ENCODE data around the gene RALGPS1. TPM values are rescaled to one million over a fixed set of nuclear protein-coding genes. Genes with fewer than 3 reads are reported as not detected.

RALGPS1 gene
- total RNA-seq, 1 experiment from 2014 or later: 18.6 TPM

DNA sequence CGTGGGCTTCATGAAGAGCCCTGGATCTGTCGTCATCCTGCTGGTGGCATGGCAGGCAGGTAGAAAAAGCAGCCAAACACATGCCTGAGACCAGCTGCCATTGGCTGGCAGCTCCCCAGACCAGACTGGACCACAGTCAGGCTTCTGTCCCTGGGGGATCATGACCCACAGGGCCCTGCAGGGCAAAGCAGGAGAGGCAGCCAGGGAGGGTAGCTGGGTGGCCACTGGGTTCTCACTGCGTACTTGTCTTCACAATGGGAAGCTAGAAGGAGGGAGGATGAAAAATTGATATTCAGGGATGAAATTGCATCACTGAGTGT lies 282.2 kb downstream of the RALGPS1 start:
- Histone ChIP-seq H4K91ac (ENCODE audit: insufficient read length, low read depth, low read length) (no peak overlapping the region), H3K79me2 (ENCODE audit: insufficient read depth, low read length) (no peaks in the 10 kb centered on the region), H3K4me2 (ENCODE audit: insufficient read depth, insufficient read length, low read length) (no peak overlapping the region), H3K27ac (ENCODE audit: insufficient read length, low read depth, low read length) (no peak overlapping the region), H2BK12ac (ENCODE audit: insufficient read length, low read depth, low read length) (no peak overlapping the region), H2BK20ac (ENCODE audit: low read depth, low read length, poor library complexity, severe bottlenecking) (no peak overlapping the region), H3K18ac (ENCODE audit: insufficient read length, low read depth, low read length) (no peak overlapping the region), H3T11ph (ENCODE audit: low read length) (no peak overlapping the region), H3K79me1 (ENCODE audit: insufficient read depth, low read depth, low read length, poor library complexity, severe bottlenecking) (no peaks in the 10 kb centered on the region), H4K20me1 (ENCODE audit: control insufficient read depth, insufficient read depth, insufficient read length) (no peaks in the 10 kb centered on the region), H2BK5ac (ENCODE audit: insufficient read length, low read length) (no peak overlapping the region), H4K8ac (replicated peaks; ENCODE audit: insufficient read length, low read depth, low read length) (no peak overlapping the region), H2AK5ac (ENCODE audit: insufficient read length, low read length) (no peak overlapping the region), H3K56ac (ENCODE audit: insufficient read length, low read depth, low read length) (no peak overlapping the region), H3K9me3 (ENCODE audit: control insufficient read depth, low read depth, low read length) (no peaks in the 10 kb centered on the region), H3K23me2 (ENCODE audit: insufficient read length, low read depth, low read length, poor library complexity, severe bottlenecking) (peaks cover 2% of the 10 kb centered on the region), H2AFZ (ENCODE audit: low read length) (no peak overlapping the region), H3K4ac (ENCODE audit: low read depth, low read length) (no peak overlapping the region), H2BK120ac (ENCODE audit: low read depth, low read length, poor library complexity, severe bottlenecking) (no peak overlapping the region), H4K5ac (ENCODE audit: insufficient read length, low read depth, low read length) (no peak overlapping the region), H3K27me3 (ENCODE audit: insufficient read depth, low read length) (no peaks in the 10 kb centered on the region), H3K14ac (ENCODE audit: insufficient read depth, low read length) (no peak overlapping the region), H3K23ac (ENCODE audit: insufficient read length, low read depth, low read length) (no peak overlapping the region), H3K4me1 (ENCODE audit: insufficient read depth, low read length) (no peaks in the 10 kb centered on the region), H2BK15ac (ENCODE audit: low read depth, low read length) (no peak overlapping the region), H3K9ac (ENCODE audit: extremely low read depth, insufficient read length, low read length) (no peak overlapping the region)
- TF ChIP-seq, protein P1, sequence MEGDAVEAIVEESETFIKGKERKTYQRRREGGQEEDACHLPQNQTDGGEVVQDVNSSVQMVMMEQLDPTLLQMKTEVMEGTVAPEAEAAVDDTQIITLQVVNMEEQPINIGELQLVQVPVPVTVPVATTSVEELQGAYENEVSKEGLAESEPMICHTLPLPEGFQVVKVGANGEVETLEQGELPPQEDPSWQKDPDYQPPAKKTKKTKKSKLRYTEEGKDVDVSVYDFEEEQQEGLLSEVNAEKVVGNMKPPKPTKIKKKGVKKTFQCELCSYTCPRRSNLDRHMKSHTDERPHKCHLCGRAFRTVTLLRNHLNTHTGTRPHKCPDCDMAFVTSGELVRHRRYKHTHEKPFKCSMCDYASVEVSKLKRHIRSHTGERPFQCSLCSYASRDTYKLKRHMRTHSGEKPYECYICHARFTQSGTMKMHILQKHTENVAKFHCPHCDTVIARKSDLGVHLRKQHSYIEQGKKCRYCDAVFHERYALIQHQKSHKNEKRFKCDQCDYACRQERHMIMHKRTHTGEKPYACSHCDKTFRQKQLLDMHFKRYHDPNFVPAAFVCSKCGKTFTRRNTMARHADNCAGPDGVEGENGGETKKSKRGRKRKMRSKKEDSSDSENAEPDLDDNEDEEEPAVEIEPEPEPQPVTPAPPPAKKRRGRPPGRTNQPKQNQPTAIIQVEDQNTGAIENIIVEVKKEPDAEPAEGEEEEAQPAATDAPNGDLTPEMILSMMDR (conservative IDR thresholded peaks at IDR 0.05): no peak
- no peak for DNase-seq
- Mint-ChIP-seq H3K9me3 (no peaks in the 10 kb centered on the region), H3K4me3 (no peak overlapping the region), H3K27ac (no peak overlapping the region), H3K4me1 (peaks cover 2 to 8% of the 10 kb centered on the region in 2 experiments; a peak in 3 of 4 replicates), H3K36me3 (ENCODE audit: insufficient read depth in 1 of 3, low read depth in 3 of 3) (peaks cover 0 to 2% (median 2%) of the 10 kb centered on the region in 3 experiments; a peak in 1 of 7 replicates), H3K27me3 (ENCODE audit: low read depth) (no peaks in the 10 kb centered on the region)
- WGBS (ENCODE audit: extremely low coverage, insufficient read length, low lambda C conversion rate): no CpG with 5 or more reads among the region's 3 CpGs

Measured in H9 (cell line).